A549 (cell line): Measurements from ENCODE around the gene AVPI1.
"Not testable (repeated sequence)": the region's sequence is repeated elsewhere in the genome, so short reads cannot be mapped to it uniquely, and the experiment has no call there.

Experiments
- CBX8 ChIP-seq: fragments of 200-600 bp; sonication (generic); IDR thresholded peaks from 2 replicates; pipeline ENCODE4 v1.6.1; 2016
- CTCF ChIP-seq: fragments of >200 bp; sonication (Bioruptor Twin); formaldehyde crosslinking; IDR thresholded peaks from 3 replicates; pipeline ENCODE4 v1.5.1; 2016
- EP300 ChIP-seq, 2 experiments: fragments of >200 bp; sonication (Bioruptor Twin); formaldehyde crosslinking; IDR thresholded peaks; 2 replicates in 1 of 2; 3 replicates in 1 of 2; pipeline ENCODE4 v1.6.1; 2016 to 2017
- KDM1A ChIP-seq: fragments of 200-600 bp; sonication (generic); IDR thresholded peaks from 2 replicates; pipeline ENCODE4 v1.6.1; 2016; ENCODE audit warnings: low read depth, mild to moderate bottlenecking
- MAX ChIP-seq: IDR thresholded peaks from 2 replicates; pipeline ENCODE4 v1.6.1; 2012
- POLR2A ChIP-seq: IDR thresholded peaks from 2 replicates; pipeline ENCODE4 v1.6.1; 2012; ENCODE audit warnings: mild to moderate bottlenecking, low read length
- RAD21 ChIP-seq, 2 experiments: fragments of >200 bp in 1 of 2; sonication (Bioruptor Twin) in 1 of 2; formaldehyde crosslinking in 1 of 2; IDR thresholded peaks in 1 of 2; conservative IDR thresholded peaks in 1 of 2; 2 replicates in 1 of 2; 3 replicates in 1 of 2; pipeline ENCODE4 v1.6.1; 2012 to 2018; ENCODE audit warnings: inconsistent platforms in 1 of 2
- RCOR1 ChIP-seq: fragments of 150-350 bp; IDR thresholded peaks from 2 replicates; pipeline ENCODE4 v1.6.1; 2014; ENCODE audit warnings: antibody characterized with exemption, low read length, low read depth
- RFX5 ChIP-seq: fragments of 450-650 bp; IDR thresholded peaks from 2 replicates; pipeline ENCODE4 v1.7.1; 2014; ENCODE audit warnings: antibody characterized with exemption, mild to moderate bottlenecking, moderate library complexity
- TP53 ChIP-seq: fragments of 250-450 bp; sonication (Bioruptor Pico); IDR thresholded peaks from 2 replicates; pipeline ENCODE4 v1.5.0; 2021; ENCODE audit warnings: mild to moderate bottlenecking, moderate library complexity

- not testable (repeated sequence) for TF ChIP-seq CBX8; RAD21 (conservative IDR thresholded peaks at IDR 0.05 in 1 of 2, IDR thresholded peaks at IDR 0.05 in 1 of 2); CTCF; POLR2A; MAX; RCOR1; TP53 (CRISPR knock-in tag); KDM1A; EP300 (IDR thresholded peaks at IDR 0.05); RFX5
These were observed 11.1 kb upstream of the AVPI1 start for GRCh38 chr10:97698072-97698655.
